Heart left ventricle (tissue), 16 donors: ENCODE measurements around the gene C3orf22. TPM values are rescaled to one million over a fixed set of nuclear protein-coding genes. Genes with fewer than 3 reads are reported as not detected.

ENCODE experiments used
- ATAC-seq, 4 donors: fragments of 200-7000 bp; cut with Tn5 transposase; one replicate each; pipeline ENCODE4 v1.9.1; 2020 to 2022; ENCODE audit warnings: moderate library complexity in 4 of 4, mild to moderate bottlenecking in 3 of 4, moderate number of reproducible peaks in 1 of 4
- DNase-seq, 5 donors: peaks; one replicate each; pipeline ENCODE4 v3.0.0-alpha.2; 2020
- H3K27ac ChIP-seq, 12 donors: fragments of 200-600 bp; sonication (generic) in 4 of 12; one replicate each; pipeline versions ENCODE4 v1.5.0 to v1.8.0; 2016 to 2022; ENCODE audit warnings: mild to moderate bottlenecking in 2 of 12
- H3K27me3 ChIP-seq, 9 donors: fragments of 200-600 bp; sonication (generic) in 2 of 9; one replicate each; pipeline versions ENCODE4 v1.5.1 to v1.8.0; 2016 to 2022; ENCODE audit warnings: mild to moderate bottlenecking in 3 of 9
- H3K36me3 ChIP-seq, 9 donors: fragments of 200-600 bp; sonication (generic) in 2 of 9; one replicate each; pipeline versions ENCODE4 v1.5.0 to v1.8.0; 2018 to 2022; ENCODE audit warnings: mild to moderate bottlenecking in 2 of 9
- H3K4me1 ChIP-seq, 12 donors: fragments of 200-600 bp; sonication (generic) in 4 of 12; one replicate each; pipeline versions ENCODE4 v1.5.0 to v1.8.0; 2016 to 2022; ENCODE audit warnings: mild to moderate bottlenecking in 3 of 12
- H3K4me3 ChIP-seq, 12 donors: fragments of 200-600 bp; sonication (generic) in 4 of 12; one replicate each; pipeline versions ENCODE4 v1.5.0 to v1.8.0; 2017 to 2022; ENCODE audit warnings: mild to moderate bottlenecking in 9 of 12, moderate library complexity in 4 of 12
- H3K9me3 ChIP-seq, 12 donors: fragments of 200-600 bp; sonication (generic) in 4 of 12; one replicate each; pipeline versions ENCODE4 v1.5.0 to v1.8.0; 2016 to 2022; ENCODE audit warnings: mild to moderate bottlenecking in 1 of 12
- CTCF ChIP-seq, 12 donors: fragments of 200-600 bp; sonication (generic) in 4 of 12; IDR thresholded peaks; one replicate each; pipeline versions ENCODE4 v1.5.0 to v1.8.0; 2018 to 2022; ENCODE audit warnings: antibody characterized with exemption in 12 of 12, mild to moderate bottlenecking in 5 of 12
- POLR2A ChIP-seq, 2 donors: fragments of 450-650 bp; IDR thresholded peaks; one replicate each; pipeline ENCODE4 v1.6.1; 2017; ENCODE audit warnings: antibody characterized with exemption in 2 of 2, mild to moderate bottlenecking in 2 of 2, moderate library complexity in 2 of 2
- WGBS, 4 donors: extraction: QIAGEN DNeasy Blood & Tissue Kit in 2 of 4; methylation state at CpG; one replicate each; pipeline versions ENCODE4 v1.1.5 to v1.1.7; 2013 to 2018; 5-methylcytosine and 5-hydroxymethylcytosine counted together
- intact Hi-C, 10 donors: fragments of 100-400 bp; cut with DNase I; formaldehyde crosslinking; loops; one replicate each; pipeline versions ENCODE4 v1.11.1 to v1.14.2; 2022
- polyA plus RNA-seq, 2 donors: library from polyadenylated mRNA; stranded (reverse); fragments of 200-250 nt; gene quantifications; one replicate each; pipeline ENCODE4 v1.2.3, GENCODE V29; 2013
- total RNA-seq, 9 donors: library from RNA; depleted of rRNA in 2 of 9; stranded (reverse); fragments of >200 nt in 2 of 9; fragmentation: NEBNext Ultra II Directional in 3 of 9; extraction: Animal tissue kit (Norgen Biotek cat#: 25700) in 3 of 9; gene quantifications; one replicate each; pipeline versions ENCODE4 v1.1.0 to v1.2.4, GENCODE V29; 2016 to 2023
- donor health status: ischemic (EF 13 %, LVEDD 7.1; RV severe dilation, severe dysfunction).
- donor health status: healthy with polysubstance abuse.
- donor health status: DM: no; HTN: yes; CAD: no.
- donor health status: DM: no; HTN: no; CAD: no.
- donor health status: ischemic (EF 25% LVEDD 6.9; RV normal size, moderate dysfunction).
- donor health status: ischemic (EF 25% LVEDD 5.7; RV mildly dilated, moderate dysfunction).
- donor health status: healthy.
- donor health status: DM: yes; HTN: yes; CAD: no.
- donor health status: ischemic (EF 35%, LVEDD 5.7; RV mildly dilated, moderate dysfunction).
- donor health status: nonischemic (EF 11% LVEDD 7.7; RV severe dilation, severe dysfunction).
- donor health status: DM: yes; HTN: yes; CAD: no.
- donor health status: PGD.
- donor health status: ischemic (EF 29% LVEDD 5.4; RV normal size, mild dysfunction).
- donor health status: nonischemic (EF 23%, LVEDD 6.1; RV moderate dilation, normal function).

The C3orf22 gene
- total and polyA plus RNA-seq, 11 donors = not detected

GRCh38 chr3:126545544-126545943, 13.2 kb downstream of the C3orf22 start:
- TF ChIP-seq CTCF (IDR thresholded peaks at IDR 0.05) = no peak
- TF ChIP-seq POLR2A (IDR thresholded peaks at IDR 0.05) = no peak
- WGBS, 4 donors = 72 to 79% (median 76%) methylated on average over 5 of the region's 5 CpGs
- no peak overlapping the region for H3K4me3 ChIP-seq

GRCh38 chr3:126544596-126545281, 14.0 kb downstream of the C3orf22 start:
- H3K36me3 ChIP-seq = no peaks in the 10 kb centered on the region
- 66 to 85% (median 73%) methylated on average over 7 of the region's 7 CpGs for WGBS, 4 donors
- H3K4me1 ChIP-seq = peaks cover 0 to 17% (median 0%) of the 10 kb centered on the region in 12 donors
- H3K9me3 ChIP-seq = no peaks in the 10 kb centered on the region
- no peak for ATAC-seq
- intact Hi-C loops = no loop called here
- H3K27ac ChIP-seq = no peak overlapping the region
- TF ChIP-seq POLR2A (IDR thresholded peaks at IDR 0.05) (no peak), CTCF (IDR thresholded peaks at IDR 0.05) (no peak)
- H3K4me3 ChIP-seq = no peak overlapping the region
- peak; percentile 3 to 40 (median 20) for DNase-seq
- H3K27me3 ChIP-seq = peaks cover 4 to 29% (median 15%) of the 10 kb centered on the region in 9 donors

More at GRCh38 chr3:126545544-126545943, 13.2 kb downstream of the C3orf22 start:
- H3K9me3 ChIP-seq = no peaks in the 10 kb centered on the region
- H3K27me3 ChIP-seq = peaks cover 4 to 26% (median 15%) of the 10 kb centered on the region in 9 donors
- DNase-seq (peak in 3 of 5 donors; percentile 1 to 25 (median 4)), ATAC-seq (no peak)
- H3K36me3 ChIP-seq = no peaks in the 10 kb centered on the region
- H3K27ac ChIP-seq = no peak overlapping the region
- intact Hi-C loops = no loop called here
- H3K4me1 ChIP-seq = peaks cover 0 to 12% (median 0%) of the 10 kb centered on the region in 12 donors

GRCh38 chr3:126543457-126544061, 15.2 kb downstream of the C3orf22 start:
- no peak for TF ChIP-seq POLR2A (IDR thresholded peaks at IDR 0.05)
- TF ChIP-seq CTCF (IDR thresholded peaks at IDR 0.05) = no peak
- Histone ChIP-seq H3K9me3 (no peaks in the 10 kb centered on the region), H3K36me3 (no peaks in the 10 kb centered on the region), H3K4me3 (no peak overlapping the region), H3K4me1 (peaks cover 0 to 17% (median 0%) of the 10 kb centered on the region in 12 donors), H3K27ac (no peak overlapping the region), H3K27me3 (peaks cover 4 to 29% (median 15%) of the 10 kb centered on the region in 9 donors)
- ATAC-seq = no peak
- intact Hi-C loops = no loop called here
- 83 to 95% (median 90%) methylated on average over 2 of the region's 2 CpGs for WGBS, 4 donors
- peak in 3 of 5 donors; percentile 3 to 36 (median 3) for DNase-seq
